Neural progenitor cell (in vitro differentiated cells): ENCODE data around the gene CREB3L4. TPM values are rescaled to one million over a fixed set of nuclear protein-coding genes. Genes with fewer than 3 reads are reported as not detected.

ENCODE experiments used
- DNase-seq: peaks from one replicate; pipeline ENCODE4 v3.0.0-alpha.2; 2016; ENCODE audit warnings: low spot score
- H2AFZ ChIP-seq: fragments of 200-600 bp; sonication (generic); replicated peaks from 2 replicates; pipeline ENCODE4 v1.6.1; 2016; ENCODE audit warnings: antibody characterized with exemption
- H3F3A ChIP-seq: fragments of 200-600 bp; sonication (generic); 2 replicates; pipeline ENCODE4 v1.6.1; 2016; ENCODE audit warnings: antibody characterized with exemption, low read depth
- H3K27ac ChIP-seq: fragments of 200-600 bp; sonication (generic); 2 replicates; pipeline ENCODE4 v1.5.1; 2016; ENCODE audit warnings: mild to moderate bottlenecking
- H3K27me3 ChIP-seq: fragments of 200-600 bp; sonication (generic); 2 replicates; pipeline ENCODE4 v1.6.1; 2016; ENCODE audit warnings: mild to moderate bottlenecking, moderate library complexity
- H3K36me3 ChIP-seq: fragments of 200-600 bp; sonication (generic); 2 replicates; pipeline ENCODE4 v1.5.1; 2016
- H3K4me1 ChIP-seq: fragments of 200-600 bp; sonication (generic); 2 replicates; pipeline ENCODE4 v1.6.1; 2016; ENCODE audit warnings: mixed run types
- H3K4me2 ChIP-seq: fragments of 200-600 bp; sonication (generic); 2 replicates; pipeline ENCODE4 v1.6.1; 2016
- H3K4me3 ChIP-seq: fragments of 200-600 bp; sonication (generic); 2 replicates; pipeline ENCODE4 v1.5.1; 2016
- H3K79me2 ChIP-seq: fragments of 200-600 bp; sonication (generic); 2 replicates; pipeline ENCODE4 v1.6.1; 2016; ENCODE audit warnings: low read depth
- H3K9ac ChIP-seq: fragments of 200-600 bp; sonication (generic); 2 replicates; pipeline ENCODE4 v1.6.1; 2016
- H3K9me3 ChIP-seq: fragments of 200-600 bp; sonication (generic); 2 replicates; pipeline ENCODE4 v1.5.1; 2016; ENCODE audit warnings: low read depth
- H4K20me1 ChIP-seq: fragments of 200-600 bp; sonication (generic); 2 replicates; pipeline ENCODE4 v1.6.1; 2016; ENCODE audit warnings: low read depth
- H3K27ac Mint-ChIP-seq: 3 replicates; pipeline ENCODE4 v1.8.0; 2021; ENCODE audit warnings: mixed read lengths
- H3K27me3 Mint-ChIP-seq: 2 replicates; pipeline ENCODE4 v1.8.0; 2022; ENCODE audit warnings: low read depth, mild to moderate bottlenecking, inconsistent platforms, moderate library complexity, mixed read lengths; ENCODE audit not compliant: insufficient read depth
- H3K36me3 Mint-ChIP-seq: 3 replicates; pipeline ENCODE4 v1.8.0; 2021; ENCODE audit warnings: mixed read lengths
- H3K4me1 Mint-ChIP-seq: 3 replicates; pipeline ENCODE4 v1.8.0; 2021; ENCODE audit warnings: mixed read lengths
- H3K4me3 Mint-ChIP-seq: 3 replicates; pipeline ENCODE4 v1.8.0; 2021; ENCODE audit warnings: mild to moderate bottlenecking, moderate library complexity, mixed read lengths
- H3K9me3 Mint-ChIP-seq: 3 replicates; pipeline ENCODE4 v1.8.0; 2020; ENCODE audit warnings: mixed read lengths
- CTCF ChIP-seq: fragments of 200-600 bp; sonication (generic); IDR thresholded peaks from 2 replicates; pipeline ENCODE4 v1.5.1; 2017; ENCODE audit warnings: antibody characterized with exemption, mild to moderate bottlenecking
- EZH2 ChIP-seq: fragments of 200-600 bp; sonication (generic); IDR thresholded peaks from 2 replicates; pipeline ENCODE4 v1.6.1; 2017; ENCODE audit warnings: antibody characterized with exemption, mild to moderate bottlenecking, moderate library complexity
- EZH2phosphoT487 ChIP-seq: fragments of 200-600 bp; sonication (generic); IDR thresholded peaks from 2 replicates; pipeline ENCODE4 v1.6.1; 2017; ENCODE audit warnings: antibody characterized with exemption
- total RNA-seq: library from RNA; depleted of rRNA; stranded (reverse); fragments of >200 nt; gene quantifications from 2 replicates; pipeline ENCODE4 v1.2.3, GENCODE V29; 2015; ENCODE audit warnings: low replicate concordance

The CREB3L4 gene
- total RNA-seq, 1 donor from 2014 or later: 33.8 TPM

- H3K4me1 Mint-ChIP-seq: peaks cover 36% of the 10 kb centered on the region
- H3K27ac Mint-ChIP-seq: no peak overlapping the region
- no peaks in the 10 kb centered on the region for H4K20me1 ChIP-seq
- no peak overlapping the region for H3K27ac ChIP-seq
- H3K9me3 Mint-ChIP-seq: no peaks in the 10 kb centered on the region
- peaks cover 16% of the 10 kb centered on the region for H3K4me1 ChIP-seq
- H3K4me3 Mint-ChIP-seq: peak overlapping the region; percentile 58
- no peak overlapping the region for H3K4me3 ChIP-seq
- H3K79me2 ChIP-seq: peaks cover 31% of the 10 kb centered on the region
- peaks cover 5% of the 10 kb centered on the region for H3K27me3 Mint-ChIP-seq
- H3K9ac ChIP-seq: no peak overlapping the region
- H3K36me3 ChIP-seq: no peaks in the 10 kb centered on the region
- H3K27me3 ChIP-seq: no peaks in the 10 kb centered on the region
- H3K36me3 Mint-ChIP-seq: peaks cover 24% of the 10 kb centered on the region
- no peak for DNase-seq
- TF ChIP-seq EZH2phosphoT487: no peak
- TF ChIP-seq EZH2: no peak
- no peak for TF ChIP-seq CTCF
- H3K4me2 ChIP-seq: no peak overlapping the region
- no peak overlapping the region for H2AFZ ChIP-seq
- H3F3A ChIP-seq: peaks cover 43% of the 10 kb centered on the region
- H3K9me3 ChIP-seq: no peaks in the 10 kb centered on the region
Observed at GRCh38 chr1:153970346-153970745, 2.6 kb downstream of the CREB3L4 start.

- Histone ChIP-seq H3K4me3 (no peak overlapping the region), H3K9ac (no peak overlapping the region), H3F3A (peaks cover 24% of the 10 kb centered on the region), H3K9me3 (no peaks in the 10 kb centered on the region), H3K36me3 (peaks cover 3% of the 10 kb centered on the region), H3K27me3 (no peaks in the 10 kb centered on the region), H3K79me2 (peaks cover 35% of the 10 kb centered on the region), H4K20me1 (no peaks in the 10 kb centered on the region), H3K27ac (no peak overlapping the region), H3K4me1 (peaks cover 15% of the 10 kb centered on the region), H3K4me2 (no peak overlapping the region), H2AFZ (no peak overlapping the region)
- H3K4me3 Mint-ChIP-seq: no peak overlapping the region
- DNase-seq: no peak
- H3K4me1 Mint-ChIP-seq: peaks cover 32% of the 10 kb centered on the region
- TF ChIP-seq EZH2phosphoT487: no peak
- TF ChIP-seq CTCF: no peak
- peaks cover 23% of the 10 kb centered on the region for H3K36me3 Mint-ChIP-seq
- H3K27me3 Mint-ChIP-seq: peaks cover 9% of the 10 kb centered on the region
- H3K27ac Mint-ChIP-seq: no peak overlapping the region
- H3K9me3 Mint-ChIP-seq: no peaks in the 10 kb centered on the region
Observed at GRCh38 chr1:153973071-153973470, 5.4 kb downstream of the CREB3L4 start.

- no peaks in the 10 kb centered on the region for H4K20me1 ChIP-seq
- H3K27ac ChIP-seq: no peak overlapping the region
- Mint-ChIP-seq H3K27ac (no peak overlapping the region), H3K4me1 (peaks cover 31% of the 10 kb centered on the region), H3K27me3 (peaks cover 9% of the 10 kb centered on the region), H3K9me3 (no peaks in the 10 kb centered on the region), H3K4me3 (no peak overlapping the region), H3K36me3 (peaks cover 23% of the 10 kb centered on the region)
- H3K4me2 ChIP-seq: no peak overlapping the region
- H2AFZ ChIP-seq: no peak overlapping the region
- H3K9me3 ChIP-seq: no peaks in the 10 kb centered on the region
- H3K9ac ChIP-seq: no peak overlapping the region
- H3F3A ChIP-seq: peaks cover 28% of the 10 kb centered on the region
- TF ChIP-seq EZH2phosphoT487: no peak
- no peak for TF ChIP-seq EZH2
- no peak for TF ChIP-seq CTCF
- H3K36me3 ChIP-seq: peaks cover 3% of the 10 kb centered on the region
- H3K27me3 ChIP-seq: no peaks in the 10 kb centered on the region
- peaks cover 12% of the 10 kb centered on the region for H3K4me1 ChIP-seq
- H3K4me3 ChIP-seq: no peak overlapping the region
- H3K79me2 ChIP-seq: peaks cover 32% of the 10 kb centered on the region
- DNase-seq: no peak
Observed at GRCh38 chr1:153973525-153973924, 5.8 kb downstream of the CREB3L4 start.
